ENCODE data around the gene CCSAP.

DNA sequence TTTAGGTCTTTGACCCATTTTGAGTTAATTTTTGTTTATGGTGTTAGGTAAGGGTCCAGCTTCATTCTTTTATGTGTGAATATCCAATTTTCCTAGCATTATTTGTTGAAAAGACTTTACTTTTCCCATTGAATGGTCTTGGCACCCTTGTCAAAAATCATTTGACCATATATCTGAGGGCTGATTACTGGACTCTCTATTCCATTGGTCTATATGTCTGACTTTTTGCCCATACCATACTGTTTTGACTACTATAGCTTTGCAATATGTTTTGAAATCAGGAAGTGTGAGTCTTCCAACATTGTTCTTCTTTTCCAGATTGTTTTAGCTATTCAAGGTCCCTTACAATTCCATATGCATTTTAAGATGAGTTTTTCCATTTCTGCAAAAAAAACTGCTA lies 11.4 kb upstream of the CCSAP start:
- TF ChIP-seq POLR2A (IDR thresholded peaks at IDR 0.05; ENCODE audit: low read depth, low read length) = no peak
- no peak for TF ChIP-seq POLR2AphosphoS5 (IDR thresholded peaks at IDR 0.05; ENCODE audit: low read depth, low read length)
